HEK293T (cell line): ENCODE measurements around the gene THEM4.

Experiments
- ARNT ChIP-seq: fragments of 450-650 bp; IDR thresholded peaks from 2 replicates; pipeline ENCODE4 v1.6.1; 2017; ENCODE audit warnings: mild to moderate bottlenecking
- BHLHE40 ChIP-seq: fragments of 450-650 bp; IDR thresholded peaks from 2 replicates; pipeline ENCODE4 v1.6.1; 2016; ENCODE audit warnings: mild to moderate bottlenecking, moderate library complexity, borderline replicate concordance
- CTBP1 ChIP-seq: fragments of 450-650 bp; IDR thresholded peaks from 2 replicates; pipeline ENCODE4 v1.6.1; 2016; ENCODE audit warnings: borderline replicate concordance
- ELF4 ChIP-seq: fragments of 450-650 bp; IDR thresholded peaks from 2 replicates; pipeline ENCODE4 v1.6.1; 2017; ENCODE audit warnings: antibody characterized with exemption
- FOXM1 ChIP-seq: fragments of 450-650 bp; IDR thresholded peaks from 2 replicates; pipeline ENCODE4 v1.6.1; 2017; ENCODE audit warnings: mild to moderate bottlenecking, borderline replicate concordance
- HDGF ChIP-seq: fragments of 450-650 bp; IDR thresholded peaks from 2 replicates; pipeline ENCODE4 v1.6.1; 2017; ENCODE audit warnings: antibody characterized with exemption, borderline replicate concordance
- L3MBTL2 ChIP-seq: fragments of 450-650 bp; conservative IDR thresholded peaks from 2 replicates; pipeline ENCODE4 v1.6.1; 2016; ENCODE audit warnings: mild to moderate bottlenecking
- LEF1 ChIP-seq: fragments of 450-650 bp; IDR thresholded peaks from 2 replicates; pipeline ENCODE4 v1.6.1; 2017; ENCODE audit warnings: mild to moderate bottlenecking, borderline replicate concordance
- NFRKB ChIP-seq: fragments of 450-650 bp; IDR thresholded peaks from 2 replicates; pipeline ENCODE4 v1.6.1; 2016; ENCODE audit warnings: mild to moderate bottlenecking, moderate library complexity
- PKNOX1 ChIP-seq: fragments of 450-650 bp; IDR thresholded peaks from 2 replicates; pipeline ENCODE4 v1.6.1; 2016
- SP1 ChIP-seq: fragments of 450-650 bp; IDR thresholded peaks from 2 replicates; pipeline ENCODE4 v1.6.1; 2017
- SUZ12 ChIP-seq: fragments of 450-650 bp; IDR thresholded peaks from 2 replicates; pipeline ENCODE4 v1.6.1; 2016; ENCODE audit warnings: mild to moderate bottlenecking
- TARDBP ChIP-seq: fragments of 450-650 bp; IDR thresholded peaks from 2 replicates; pipeline ENCODE4 v1.6.1; 2016
- ZNF384 ChIP-seq: fragments of 450-650 bp; IDR thresholded peaks from 2 replicates; pipeline ENCODE4 v1.6.1; 2016

- TF ChIP-seq PKNOX1 (no peak), FOXM1 (no peak), NFRKB (no peak), LEF1 (no peak), L3MBTL2 (no peak), ZNF384 (no peak), ELF4 (no peak), SP1 (no peak), BHLHE40 (no peak), TARDBP (no peak), SUZ12 (no peak), ARNT (no peak), HDGF (no peak), CTBP1 (no peak)
Observed at GRCh38 chr1:151924691-151925587, 15.6 kb upstream of the THEM4 start.
